GM18517 (cell line): ENCODE measurements around the gene CCDC196.
"Not testable (repeated sequence)": the region's sequence is repeated elsewhere in the genome, so short reads cannot be mapped to it uniquely, and the experiment has no call there.

Source experiments
- ATAC-seq: cut with Tn5 transposase; IDR thresholded peaks from one replicate; pipeline ENCODE4 v1.9.1; 2021; ENCODE audit warnings: mild to moderate bottlenecking, moderate library complexity; ENCODE audit not compliant: unreplicated experiment

CCDC196 gene

DNA sequence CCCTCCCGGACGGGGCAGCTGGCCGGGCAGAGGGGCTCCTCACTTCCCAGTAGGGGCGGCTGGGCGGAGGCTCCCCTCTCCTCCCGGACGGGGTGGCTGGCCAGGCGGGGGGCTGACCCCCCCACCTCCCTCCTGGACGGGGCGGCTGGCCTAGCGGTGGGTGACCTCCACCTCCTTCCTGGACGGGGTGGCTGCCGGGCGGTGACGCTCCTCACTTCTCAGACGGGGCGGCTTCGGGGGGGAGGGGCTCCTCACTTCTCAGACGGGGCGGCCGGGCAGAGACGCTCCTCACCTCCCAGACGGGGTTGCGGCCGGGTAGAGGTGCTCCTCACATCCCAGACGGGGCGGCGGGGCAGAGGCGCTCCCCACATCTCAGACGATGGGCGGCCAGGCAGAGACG is 59.6 kb downstream of the CCDC196 start:
- ATAC-seq = not testable (repeated sequence)
